HepG2 (cell line): ENCODE measurements around the gene ACTN4. TPM values are rescaled to one million over a fixed set of nuclear protein-coding genes. Genes with fewer than 3 reads are reported as not detected.

ENCODE experiments used
- ARNTL ChIP-seq: sonication (generic); formaldehyde crosslinking; IDR thresholded peaks from 2 replicates; pipeline ENCODE4 v1.4.0; 2020; ENCODE audit warnings: mild to moderate bottlenecking, missing genetic modification reagents
- FOSL1 ChIP-seq: sonication (generic); formaldehyde crosslinking; IDR thresholded peaks from 2 replicates; pipeline ENCODE4 v1.9.0; 2021; ENCODE audit warnings: missing genetic modification reagents, borderline replicate concordance
- MYC ChIP-seq: sonication (generic); formaldehyde crosslinking; IDR thresholded peaks from 2 replicates; pipeline ENCODE4 v1.9.0; 2021; ENCODE audit warnings: missing genetic modification reagents, borderline replicate concordance
- MYNN ChIP-seq: sonication (generic); formaldehyde crosslinking; IDR thresholded peaks from 2 replicates; pipeline ENCODE4 v1.4.0; 2020; ENCODE audit warnings: mild to moderate bottlenecking, low read depth, missing genetic modification reagents
- NR2F2 ChIP-seq: IDR thresholded peaks from 2 replicates; pipeline ENCODE4 v1.6.1; 2012; ENCODE audit warnings: low read depth, inconsistent platforms, borderline replicate concordance
- RCOR2 ChIP-seq: IDR thresholded peaks from 2 replicates; pipeline ENCODE4 v1.6.1; 2016; ENCODE audit warnings: missing biosample characterization, missing genetic modification reagents
- SRY ChIP-seq: sonication (generic); formaldehyde crosslinking; IDR thresholded peaks from 2 replicates; pipeline ENCODE4 v1.8.0; 2022; ENCODE audit warnings: mild to moderate bottlenecking, missing genetic modification reagents
- THYN1 ChIP-seq: sonication (generic); formaldehyde crosslinking; IDR thresholded peaks from 2 replicates; pipeline ENCODE4 v1.8.1; 2023; ENCODE audit warnings: low read depth, mild to moderate bottlenecking, moderate library complexity, missing genetic modification reagents, borderline replicate concordance
- YEATS4 ChIP-seq: sonication (generic); formaldehyde crosslinking; IDR thresholded peaks from 2 replicates; pipeline ENCODE4 v1.4.0; 2020; ENCODE audit warnings: missing genetic modification reagents, borderline replicate concordance
- ZBTB40 ChIP-seq, 2 experiments: fragments of 450-650 bp in 1 of 2; sonication (generic) in 1 of 2; formaldehyde crosslinking in 1 of 2; IDR thresholded peaks; 2 replicates each; pipeline versions ENCODE4 v1.6.1 to v1.8.0; 2016 to 2022; ENCODE audit warnings: antibody characterized with exemption in 1 of 2, mild to moderate bottlenecking in 1 of 2, missing genetic modification reagents in 1 of 2
- ZMYM2 ChIP-seq: sonication (generic); formaldehyde crosslinking; IDR thresholded peaks from 2 replicates; pipeline ENCODE4 v1.8.0; 2022; ENCODE audit warnings: mild to moderate bottlenecking, missing genetic modification reagents
- ZNF121 ChIP-seq: sonication (generic); formaldehyde crosslinking; IDR thresholded peaks from 2 replicates; pipeline ENCODE4 v1.5.0; 2020; ENCODE audit warnings: mild to moderate bottlenecking, missing genetic modification reagents
- ZNF253 ChIP-seq: sonication (generic); formaldehyde crosslinking; IDR thresholded peaks from 2 replicates; pipeline ENCODE4 v1.8.0; 2022; ENCODE audit warnings: mild to moderate bottlenecking, missing genetic modification reagents, borderline replicate concordance
- ZNF737 ChIP-seq: sonication (generic); formaldehyde crosslinking; IDR thresholded peaks from 2 replicates; pipeline ENCODE4 v1.5.0; 2020; ENCODE audit warnings: missing genetic modification reagents, mild to moderate bottlenecking, borderline replicate concordance
- ZSCAN9 ChIP-seq: IDR thresholded peaks from 2 replicates; pipeline ENCODE4 v1.6.1; 2016; ENCODE audit warnings: borderline replicate concordance
- polyA plus RNA-seq, 8 experiments: library from polyadenylated mRNA; depleted of rRNA in 3 of 8; stranded (reverse) in 7 of 8; unstranded in 1 of 8; fragments of >200 nt; fragmentation: Illumina TruSeq in 4 of 8; extraction: Trizol in 4 of 8; gene quantifications; 2 replicates each; pipeline versions ENCODE4 v1.2.1 to v1.2.3, GENCODE V29; 2011 to 2016; ENCODE audit warnings: low read depth in 4 of 8, missing spikeins in 1 of 8, mixed read lengths in 1 of 8; ENCODE audit not compliant: insufficient read depth in 1 of 8
- total RNA-seq, 5 experiments: library from RNA; depleted of rRNA; stranded (reverse); fragments of >200 nt; fragmentation: Illumina TruSeq; extraction: Trizol; gene quantifications; 2 replicates each; pipeline ENCODE4 v1.2.3, GENCODE V29; 2016; ENCODE audit warnings: low read depth in 1 of 5
- TF ChIP-seq, protein P1 (sequence below): sonication (generic); formaldehyde crosslinking; IDR thresholded peaks from 2 replicates; pipeline ENCODE4 v1.5.0; 2020; ENCODE audit warnings: mild to moderate bottlenecking, missing genetic modification reagents, moderate library complexity
- TF ChIP-seq, protein P2 (sequence below): sonication (generic); formaldehyde crosslinking; IDR thresholded peaks from 2 replicates; pipeline ENCODE4 v1.5.0; 2020; ENCODE audit warnings: mild to moderate bottlenecking, missing genetic modification reagents

Gene ACTN4
- total and polyA plus RNA-seq, 2 of the 13 experiments (the other 11 are each of a cell fraction or from before 2014, with no cell fraction given) = 171 to 192 TPM

- no peak for TF ChIP-seq ZBTB40 (IDR thresholded peaks at IDR 0.05)
- 0 out of 2 replicates have a peak, but pooled peaks have one; percentile 24 for TF ChIP-seq ZBTB40 (CRISPR knock-in tag; IDR thresholded peaks at IDR 0.05)
- no peak for TF ChIP-seq ZNF737 (CRISPR knock-in tag)
- TF ChIP-seq, protein P1, sequence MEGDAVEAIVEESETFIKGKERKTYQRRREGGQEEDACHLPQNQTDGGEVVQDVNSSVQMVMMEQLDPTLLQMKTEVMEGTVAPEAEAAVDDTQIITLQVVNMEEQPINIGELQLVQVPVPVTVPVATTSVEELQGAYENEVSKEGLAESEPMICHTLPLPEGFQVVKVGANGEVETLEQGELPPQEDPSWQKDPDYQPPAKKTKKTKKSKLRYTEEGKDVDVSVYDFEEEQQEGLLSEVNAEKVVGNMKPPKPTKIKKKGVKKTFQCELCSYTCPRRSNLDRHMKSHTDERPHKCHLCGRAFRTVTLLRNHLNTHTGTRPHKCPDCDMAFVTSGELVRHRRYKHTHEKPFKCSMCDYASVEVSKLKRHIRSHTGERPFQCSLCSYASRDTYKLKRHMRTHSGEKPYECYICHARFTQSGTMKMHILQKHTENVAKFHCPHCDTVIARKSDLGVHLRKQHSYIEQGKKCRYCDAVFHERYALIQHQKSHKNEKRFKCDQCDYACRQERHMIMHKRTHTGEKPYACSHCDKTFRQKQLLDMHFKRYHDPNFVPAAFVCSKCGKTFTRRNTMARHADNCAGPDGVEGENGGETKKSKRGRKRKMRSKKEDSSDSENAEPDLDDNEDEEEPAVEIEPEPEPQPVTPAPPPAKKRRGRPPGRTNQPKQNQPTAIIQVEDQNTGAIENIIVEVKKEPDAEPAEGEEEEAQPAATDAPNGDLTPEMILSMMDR (CRISPR knock-in tag) = no peak
- TF ChIP-seq MYC (CRISPR knock-in tag) = peak; percentile 89
- TF ChIP-seq ZNF121 (CRISPR knock-in tag) = no peak
- peak; percentile 46; the same call in 1 of the 2 replicates for TF ChIP-seq YEATS4 (CRISPR knock-in tag)
- no peak for TF ChIP-seq NR2F2
- no peak for TF ChIP-seq FOSL1
- TF ChIP-seq, protein P2, sequence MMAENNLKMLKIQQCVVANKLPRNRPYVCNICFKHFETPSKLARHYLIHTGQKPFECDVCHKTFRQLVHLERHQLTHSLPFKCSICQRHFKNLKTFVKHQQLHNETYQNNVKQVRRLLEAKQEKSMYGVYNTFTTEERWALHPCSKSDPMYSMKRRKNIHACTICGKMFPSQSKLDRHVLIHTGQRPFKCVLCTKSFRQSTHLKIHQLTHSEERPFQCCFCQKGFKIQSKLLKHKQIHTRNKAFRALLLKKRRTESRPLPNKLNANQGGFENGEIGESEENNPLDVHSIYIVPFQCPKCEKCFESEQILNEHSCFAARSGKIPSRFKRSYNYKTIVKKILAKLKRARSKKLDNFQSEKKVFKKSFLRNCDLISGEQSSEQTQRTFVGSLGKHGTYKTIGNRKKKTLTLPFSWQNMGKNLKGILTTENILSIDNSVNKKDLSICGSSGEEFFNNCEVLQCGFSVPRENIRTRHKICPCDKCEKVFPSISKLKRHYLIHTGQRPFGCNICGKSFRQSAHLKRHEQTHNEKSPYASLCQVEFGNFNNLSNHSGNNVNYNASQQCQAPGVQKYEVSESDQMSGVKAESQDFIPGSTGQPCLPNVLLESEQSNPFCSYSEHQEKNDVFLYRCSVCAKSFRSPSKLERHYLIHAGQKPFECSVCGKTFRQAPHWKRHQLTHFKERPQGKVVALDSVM (CRISPR knock-in tag) = no peak
- TF ChIP-seq MYNN = no peak
- no peak for TF ChIP-seq ARNTL
- no peak for TF ChIP-seq RCOR2 (CRISPR knock-in tag)
- TF ChIP-seq THYN1 = no peak
- no peak for TF ChIP-seq ZSCAN9 (CRISPR knock-in tag)
- TF ChIP-seq ZMYM2 (CRISPR knock-in tag) = no peak
- peak; percentile 94 for TF ChIP-seq SRY (CRISPR knock-in tag)
- TF ChIP-seq ZNF253 = no peak
Measured at GRCh38 chr19:38647368-38647965, at the start of gene ACTN4 (continued).
